Choroid plexus epithelial cell (primary cell): ENCODE results near the gene RERE.
A peak's percentile ranks its signal among the peaks of the same experiment; 100 is the strongest.

Experiments
- DNase-seq: peaks from one replicate; pipeline ENCODE4 v3.0.0-alpha.2; 2010; ENCODE audit warnings: low read depth
- H3K4me3 ChIP-seq: 2 replicates; pipeline ENCODE4 v1.5.1; 2011; ENCODE audit warnings: low read depth, mild to moderate bottlenecking, control low read depth, low read length, moderate library complexity
- CTCF ChIP-seq: conservative IDR thresholded peaks from 2 replicates; pipeline ENCODE4 v1.5.1; 2011; ENCODE audit warnings: low read depth, mild to moderate bottlenecking, control low read depth, inconsistent platforms, low read length, moderate library complexity

Gene RERE

GRCh38 chr1:8460784-8461183 lies 356.7 kb downstream of the RERE start:
- no peak for DNase-seq
- TF ChIP-seq CTCF, result no peak
- H3K4me3 ChIP-seq, result no peak overlapping the region

- H3K4me3 ChIP-seq, result no peak overlapping the region
- peak; percentile 47 for TF ChIP-seq CTCF
- peak; percentile 64 for DNase-seq
Observed at GRCh38 chr1:8460132-8460544, 357.3 kb downstream of the RERE start.

- TF ChIP-seq CTCF, result no peak
- no peak overlapping the region for H3K4me3 ChIP-seq
- DNase-seq, result no peak
Observed at GRCh38 chr1:8458607-8459006, 358.8 kb downstream of the RERE start.

GRCh38 chr1:8457760-8458381 lies 359.6 kb downstream of the RERE start:
- no peak for TF ChIP-seq CTCF
- no peak overlapping the region for H3K4me3 ChIP-seq
- no peak for DNase-seq

- peak; percentile 44 for DNase-seq
- TF ChIP-seq CTCF, result no peak
- H3K4me3 ChIP-seq, result no peak overlapping the region
Observed at GRCh38 chr1:8456991-8457390, 360.4 kb downstream of the RERE start.

GRCh38 chr1:8456308-8456912 lies 361.0 kb downstream of the RERE start:
- TF ChIP-seq CTCF, result no peak
- peak; percentile 86 for DNase-seq
- no peak overlapping the region for H3K4me3 ChIP-seq

GRCh38 chr1:8455700-8456307 lies 361.6 kb downstream of the RERE start:
- TF ChIP-seq CTCF, result no peak
- DNase-seq, result no peak
- no peak overlapping the region for H3K4me3 ChIP-seq
